Endothelial cell (in vitro differentiated cells): ENCODE measurements around the gene OTOR. TPM values are rescaled to one million over a fixed set of nuclear protein-coding genes. Genes with fewer than 3 reads are reported as not detected.
A peak's percentile ranks its signal among the peaks of the same experiment; 100 is the strongest.

Experiments used
- DNase-seq: peaks from one replicate; pipeline ENCODE4 v3.0.0; 2021; ENCODE audit warnings: low spot score
- H3K27ac Mint-ChIP-seq: one replicate; pipeline ENCODE4 v1.8.0; 2021; ENCODE audit warnings: mixed read lengths, inconsistent platforms; ENCODE audit not compliant: unreplicated experiment
- H3K27me3 Mint-ChIP-seq: one replicate; pipeline ENCODE4 v1.8.0; 2021; ENCODE audit warnings: mild to moderate bottlenecking, moderate library complexity, mixed read lengths, inconsistent platforms; ENCODE audit not compliant: unreplicated experiment
- H3K36me3 Mint-ChIP-seq: one replicate; pipeline ENCODE4 v1.8.0; 2021; ENCODE audit warnings: mild to moderate bottlenecking, low read depth, mixed read lengths, inconsistent platforms; ENCODE audit not compliant: unreplicated experiment
- H3K4me1 Mint-ChIP-seq: one replicate; pipeline ENCODE4 v1.8.0; 2021; ENCODE audit warnings: mild to moderate bottlenecking, mixed read lengths, inconsistent platforms; ENCODE audit not compliant: unreplicated experiment
- H3K4me3 Mint-ChIP-seq: one replicate; pipeline ENCODE4 v1.8.0; 2021; ENCODE audit warnings: mild to moderate bottlenecking, mixed read lengths, inconsistent platforms; ENCODE audit not compliant: unreplicated experiment
- H3K9me3 Mint-ChIP-seq: one replicate; pipeline ENCODE4 v1.8.0; 2021; ENCODE audit warnings: mixed read lengths, inconsistent platforms; ENCODE audit not compliant: unreplicated experiment
- CTCF ChIP-seq: fragments of 200-600 bp; sonication (generic); IDR thresholded peaks from one replicate; pipeline ENCODE4 v1.5.0; 2021; ENCODE audit warnings: antibody characterized with exemption; ENCODE audit not compliant: unreplicated experiment
- total RNA-seq: library from RNA; stranded (reverse); fragmentation: NEBNext Ultra II Directional; extraction: Animal tissue kit (Norgen Biotek cat#: 25700); gene quantifications from one replicate; pipeline ENCODE4 v1.2.1, GENCODE V29; 2021; ENCODE audit not compliant: unreplicated experiment

OTOR gene
- total RNA-seq, 1 donor from 2014 or later, result 4.5 TPM

- H3K36me3 Mint-ChIP-seq, result peaks cover 4% of the 10 kb centered on the region
- no peak overlapping the region for H3K4me3 Mint-ChIP-seq
- H3K4me1 Mint-ChIP-seq, result peaks cover 10% of the 10 kb centered on the region
- H3K27ac Mint-ChIP-seq, result no peak overlapping the region
- H3K9me3 Mint-ChIP-seq, result no peaks in the 10 kb centered on the region
- no peak for DNase-seq
- TF ChIP-seq CTCF, result no peak
- no peaks in the 10 kb centered on the region for H3K27me3 Mint-ChIP-seq
These were observed 3.0 kb upstream of the OTOR start for GRCh38 chr20:16745204-16745603.

GRCh38 chr20:16747291-16747811 lies 807 bp upstream of the OTOR start:
- no peak overlapping the region for H3K4me3 Mint-ChIP-seq
- H3K36me3 Mint-ChIP-seq, result no peaks in the 10 kb centered on the region
- H3K27me3 Mint-ChIP-seq, result no peaks in the 10 kb centered on the region
- DNase-seq, result no peak
- H3K4me1 Mint-ChIP-seq, result peaks cover 19% of the 10 kb centered on the region
- H3K27ac Mint-ChIP-seq, result no peak overlapping the region
- no peaks in the 10 kb centered on the region for H3K9me3 Mint-ChIP-seq
- no peak for TF ChIP-seq CTCF

GRCh38 chr20:16749573-16749972 lies 1.4 kb downstream of the OTOR start:
- DNase-seq, result peak; percentile 43
- peaks cover 3% of the 10 kb centered on the region for H3K27me3 Mint-ChIP-seq
- no peak overlapping the region for H3K4me3 Mint-ChIP-seq
- H3K27ac Mint-ChIP-seq, result no peak overlapping the region
- H3K9me3 Mint-ChIP-seq, result no peaks in the 10 kb centered on the region
- H3K36me3 Mint-ChIP-seq, result no peaks in the 10 kb centered on the region
- peak; percentile 6 for TF ChIP-seq CTCF
- H3K4me1 Mint-ChIP-seq, result peaks cover 19% of the 10 kb centered on the region

- Mint-ChIP-seq H3K27me3 (peaks cover 3% of the 10 kb centered on the region), H3K9me3 (no peaks in the 10 kb centered on the region), H3K4me3 (no peak overlapping the region), H3K36me3 (peaks cover 9% of the 10 kb centered on the region), H3K4me1 (peaks cover 19% of the 10 kb centered on the region), H3K27ac (no peak overlapping the region)
- DNase-seq, result no peak
- no peak for TF ChIP-seq CTCF
These were observed 3.9 kb downstream of the OTOR start for GRCh38 chr20:16752082-16752481.

GRCh38 chr20:16752901-16753300 lies 4.7 kb downstream of the OTOR start:
- Mint-ChIP-seq H3K4me1 (peaks cover 19% of the 10 kb centered on the region), H3K36me3 (peaks cover 9% of the 10 kb centered on the region), H3K4me3 (no peak overlapping the region), H3K27ac (no peak overlapping the region), H3K27me3 (peaks cover 3% of the 10 kb centered on the region), H3K9me3 (no peaks in the 10 kb centered on the region)
- no peak for DNase-seq
- no peak for TF ChIP-seq CTCF
